GM19238 (cell line): Measurements from ENCODE around the gene RSAD1.
"Not testable (repeated sequence)": the region's sequence is repeated elsewhere in the genome, so short reads cannot be mapped to it uniquely, and the experiment has no call there.

Experiments
- DNase-seq: peaks from one replicate; pipeline ENCODE4 v3.0.0; 2011; ENCODE audit warnings: low spot score; ENCODE audit not compliant: insufficient read length

RSAD1 gene

DNA sequence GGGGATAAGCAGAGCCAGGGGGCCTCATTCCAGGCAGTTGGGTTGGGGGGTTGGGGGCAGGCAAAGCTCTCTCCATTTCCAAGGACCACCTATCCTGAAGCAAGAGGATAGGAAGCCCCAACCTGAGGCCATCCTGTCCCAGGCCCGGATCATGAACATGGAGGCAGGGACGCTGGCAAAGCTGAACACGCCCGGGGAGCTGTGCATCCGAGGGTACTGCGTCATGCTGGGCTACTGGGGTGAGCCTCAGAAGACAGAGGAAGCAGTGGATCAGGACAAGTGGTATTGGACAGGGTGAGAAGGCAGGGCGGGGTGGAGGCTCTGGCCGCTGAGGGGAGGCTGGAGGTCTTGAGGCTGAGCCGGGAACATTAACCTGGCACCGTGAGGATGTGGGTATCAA lies 6.4 kb upstream of the RSAD1 start:
- no peak for DNase-seq

GRCh38 chr17:50472761-50473161 lies 5.9 kb upstream of the RSAD1 start:
- DNase-seq: not testable (repeated sequence)

DNA sequence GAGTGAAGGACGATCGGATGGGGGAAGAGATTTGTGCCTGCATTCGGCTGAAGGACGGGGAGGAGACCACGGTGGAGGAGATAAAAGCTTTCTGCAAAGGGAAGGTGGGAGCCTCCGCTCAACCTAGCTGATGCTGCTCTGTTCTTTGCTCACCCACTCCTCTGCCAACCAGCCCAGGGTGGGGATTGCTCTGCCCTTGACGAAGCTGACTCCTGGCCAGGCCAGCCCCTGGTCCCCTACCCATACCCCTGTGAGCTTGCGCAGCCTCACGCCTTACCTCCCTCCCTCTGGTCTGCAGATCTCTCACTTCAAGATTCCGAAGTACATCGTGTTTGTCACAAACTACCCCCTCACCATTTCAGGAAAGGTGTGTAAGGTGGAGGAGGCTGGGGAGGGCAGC lies 4.8 kb upstream of the RSAD1 start:
- no peak for DNase-seq

- DNase-seq: no peak
Measured at GRCh38 chr17:50474523-50474922, 4.1 kb upstream of the RSAD1 start.

GRCh38 chr17:50475362-50475761 lies 3.3 kb upstream of the RSAD1 start:
- DNase-seq: no peak

DNA sequence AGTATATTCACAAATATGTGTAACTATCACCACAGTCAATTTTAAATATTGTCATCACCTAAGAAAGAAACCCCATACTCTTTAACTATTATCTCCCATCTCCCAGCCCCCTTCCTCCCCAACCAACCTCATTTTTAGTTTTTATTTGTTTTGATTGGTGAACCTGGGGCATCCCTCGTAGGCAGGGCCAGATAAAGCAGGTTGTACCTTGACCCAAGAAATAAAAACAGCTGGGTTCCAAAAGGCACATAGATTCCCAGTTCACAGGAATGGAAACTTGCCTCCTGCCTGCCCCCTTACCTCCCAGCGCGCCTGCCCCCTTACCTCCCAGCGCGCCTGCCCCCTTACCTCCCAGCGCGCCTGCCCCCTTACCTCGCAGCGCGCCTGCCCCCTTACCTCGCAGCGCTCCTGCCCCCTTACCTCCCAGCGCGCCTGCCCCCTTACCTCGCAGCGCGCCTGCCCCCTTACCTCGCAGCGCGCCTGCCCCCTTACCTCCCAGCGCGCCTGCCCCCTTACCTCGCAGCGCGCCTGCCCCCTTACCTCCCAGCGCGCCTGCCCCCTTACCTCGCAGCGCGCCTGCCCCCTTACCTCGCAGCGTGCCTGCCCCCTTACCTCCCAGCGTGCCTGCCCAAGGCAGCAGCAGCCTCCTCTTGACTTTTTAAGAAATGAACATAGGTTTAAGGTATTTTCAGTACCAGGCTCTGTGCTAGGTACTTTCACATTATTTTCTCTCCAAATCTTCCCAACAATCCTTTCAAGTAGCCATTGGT lies 2.7 kb upstream of the RSAD1 start:
- DNase-seq: not testable (repeated sequence)

- DNase-seq: no peak
Measured at GRCh38 chr17:50476545-50477315, 1.9 kb upstream of the RSAD1 start.

DNA sequence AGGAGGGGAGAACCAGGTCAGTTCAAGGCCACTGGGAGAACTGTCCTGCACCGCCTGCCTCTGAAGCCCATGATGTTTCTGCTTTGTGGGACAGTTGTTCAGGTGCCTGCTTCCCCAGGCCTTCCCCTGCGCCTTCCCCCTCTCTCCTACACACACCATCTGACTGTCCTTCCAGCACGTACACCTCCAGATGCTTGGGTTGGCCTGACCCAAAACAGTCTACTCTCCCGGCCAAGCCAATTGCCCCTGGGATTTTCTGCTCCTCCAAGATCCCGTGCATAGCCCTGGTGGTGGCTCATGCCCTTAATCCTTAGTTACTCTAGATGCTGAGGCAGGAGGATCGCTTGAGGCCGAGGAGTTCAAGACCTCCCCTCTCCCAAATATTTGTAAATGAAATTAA lies 684 bp upstream of the RSAD1 start:
- DNase-seq: no peak

DNA sequence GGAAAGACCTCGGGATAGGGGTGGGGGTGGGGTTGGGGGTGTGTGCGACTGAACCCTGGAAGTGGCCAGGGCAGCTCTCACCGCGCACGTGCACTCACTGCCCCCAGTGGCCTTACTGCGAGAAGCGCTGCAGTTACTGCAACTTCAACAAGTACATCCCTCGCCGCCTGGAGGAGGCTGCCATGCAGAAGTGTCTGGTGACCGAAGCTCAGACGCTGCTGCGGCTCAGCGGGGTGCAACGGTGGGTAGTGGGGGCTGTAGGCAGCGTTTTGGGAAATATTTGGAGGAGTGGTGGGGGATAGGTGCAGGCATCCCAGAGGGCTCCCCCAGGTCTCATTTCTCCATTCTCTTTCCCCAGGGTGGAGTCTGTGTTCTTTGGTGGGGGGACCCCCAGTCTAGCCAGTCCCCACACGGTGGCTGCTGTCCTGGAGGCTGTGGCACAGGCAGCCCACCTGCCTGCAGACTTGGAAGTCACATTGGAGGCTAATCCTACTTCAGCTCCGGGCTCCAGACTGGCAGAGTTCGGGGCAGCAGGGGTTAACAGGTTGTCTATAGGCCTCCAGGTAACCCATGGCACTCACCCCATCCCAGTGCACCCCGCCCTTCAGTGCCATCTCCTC lies 972 bp downstream of the RSAD1 start:
- peak; percentile 72 for DNase-seq

GRCh38 chr17:50480142-50480764 lies 1.6 kb downstream of the RSAD1 start:
- no peak for DNase-seq

- DNase-seq: no peak
Measured at GRCh38 chr17:50480854-50481490, 2.3 kb downstream of the RSAD1 start.

DNA sequence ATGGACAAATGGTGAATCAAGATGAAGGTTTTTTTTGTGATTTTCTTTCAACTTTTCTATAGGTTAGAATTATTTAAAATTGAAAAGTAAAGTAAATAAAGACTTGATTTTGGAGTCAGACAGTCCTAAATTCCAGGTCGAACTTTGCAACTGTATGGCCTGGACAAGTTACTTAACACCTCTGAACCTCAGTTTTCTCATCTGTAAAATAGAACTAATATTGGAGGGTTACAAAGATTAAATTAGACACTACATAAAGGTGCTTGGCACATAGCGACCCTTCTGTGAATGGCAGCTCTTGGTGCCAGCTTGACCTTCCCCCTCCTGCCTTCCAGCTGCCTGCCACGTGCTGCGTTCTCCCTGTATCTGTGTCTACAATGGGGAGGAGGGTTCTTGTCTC lies 3.0 kb downstream of the RSAD1 start:
- no peak for DNase-seq

GRCh38 chr17:50482110-50482509 lies 3.5 kb downstream of the RSAD1 start:
- no peak for DNase-seq

DNA sequence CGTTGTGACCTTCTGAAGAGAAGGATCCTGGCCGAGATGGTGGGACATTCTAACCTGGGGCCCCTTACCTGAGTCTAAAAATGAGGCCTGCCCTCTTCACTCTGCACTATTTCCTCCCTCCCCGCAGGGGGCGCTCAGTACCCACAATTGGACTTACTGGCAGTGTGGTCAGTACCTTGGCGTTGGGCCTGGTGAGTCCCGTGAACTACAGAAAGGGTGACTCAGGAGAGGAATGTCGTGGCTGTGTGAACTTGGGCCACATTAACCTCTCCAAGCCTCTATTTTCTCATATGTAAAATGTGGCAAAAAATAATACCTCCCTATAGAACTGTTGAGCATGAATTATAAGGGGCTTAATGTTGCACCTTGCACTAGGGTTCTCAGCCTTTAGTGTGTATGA lies 3.9 kb downstream of the RSAD1 start:
- peak; percentile 60 for DNase-seq

GRCh38 chr17:50483266-50483665 lies 4.6 kb downstream of the RSAD1 start:
- DNase-seq: no peak

DNA sequence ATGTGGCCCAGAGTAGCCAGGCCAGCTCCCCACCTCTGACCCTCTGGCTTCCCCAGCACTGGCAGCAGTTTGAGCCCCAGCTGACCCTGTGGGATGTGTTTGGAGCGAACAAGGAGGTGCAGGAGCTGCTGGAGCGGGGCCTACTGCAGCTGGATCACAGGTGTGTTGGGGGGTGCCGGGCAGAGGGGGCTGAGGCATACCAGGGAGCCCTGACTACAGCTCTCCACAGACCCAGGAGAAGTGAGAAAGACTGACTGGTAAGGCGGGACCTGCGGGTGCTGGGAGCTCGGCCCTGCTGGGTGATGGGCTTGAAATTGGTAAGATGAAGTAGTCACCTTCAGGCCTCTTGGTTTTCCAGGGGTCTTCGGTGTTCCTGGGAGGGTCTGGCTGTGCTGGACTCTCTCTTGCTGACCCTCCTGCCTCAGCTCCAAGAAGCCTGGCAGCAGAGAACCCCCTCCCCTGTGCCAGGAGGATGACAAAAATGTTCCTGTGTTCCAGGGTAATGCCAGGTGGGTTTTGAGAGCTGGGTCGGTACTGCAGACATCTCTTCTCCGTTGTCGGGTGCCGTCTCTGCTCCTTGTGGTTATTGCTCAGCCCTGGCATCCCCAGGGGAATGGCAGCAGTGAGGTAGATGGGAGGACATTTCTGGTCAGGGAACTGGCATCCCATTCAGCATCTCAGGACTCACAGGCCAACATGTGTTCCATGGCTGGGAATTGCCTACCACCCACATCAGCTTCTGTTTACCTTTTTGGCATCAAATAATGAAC lies 5.9 kb downstream of the RSAD1 start:
- no peak for DNase-seq

- DNase-seq: no peak
Measured at GRCh38 chr17:50487213-50488096, 8.8 kb downstream of the RSAD1 start.

- no peak for DNase-seq
Measured at GRCh38 chr17:50488880-50489279, 10.2 kb downstream of the RSAD1 start.

GRCh38 chr17:50491505-50491904 lies 12.8 kb downstream of the RSAD1 start:
- no peak for DNase-seq

GRCh38 chr17:50492214-50492613 lies 13.6 kb downstream of the RSAD1 start:
- DNase-seq: no peak
